GM19463 (cell line): ENCODE measurements around the gene WDR74.

Experiments
- ATAC-seq: cut with Tn5 transposase; IDR thresholded peaks from one replicate; pipeline ENCODE4 v1.9.1; 2021; ENCODE audit warnings: mild to moderate bottlenecking, moderate library complexity; ENCODE audit not compliant: unreplicated experiment

WDR74 gene

DNA sequence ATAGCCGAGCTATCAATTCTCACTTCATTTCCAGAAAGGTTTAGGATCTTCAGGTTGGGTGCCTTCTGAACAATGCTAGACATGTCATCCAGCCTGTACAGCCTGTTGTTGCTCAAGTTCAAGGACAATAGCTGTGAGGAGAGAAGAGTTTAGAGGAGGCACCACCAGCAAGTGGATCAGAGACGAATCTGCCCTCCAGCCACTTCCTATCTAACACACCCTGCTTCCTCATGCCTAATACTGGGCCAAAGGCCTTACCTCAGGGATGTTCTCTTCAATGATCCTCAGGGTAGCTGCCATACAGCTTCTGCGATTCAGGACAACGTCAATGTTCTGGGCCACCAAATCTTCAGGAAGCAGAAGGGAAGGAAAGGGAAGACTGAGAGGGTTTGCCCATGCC, 38.3 kb downstream of the WDR74 start:
- ATAC-seq, result no peak

GRCh38 chr11:62799486-62799885, 39.9 kb downstream of the WDR74 start:
- no peak for ATAC-seq

GRCh38 chr11:62796281-62796680, 43.1 kb downstream of the WDR74 start:
- ATAC-seq, result no peak

- ATAC-seq, result no peak
Observed at GRCh38 chr11:62794201-62794775, 45.1 kb downstream of the WDR74 start.

GRCh38 chr11:62792202-62792575, 47.2 kb downstream of the WDR74 start:
- ATAC-seq, result no peak

DNA sequence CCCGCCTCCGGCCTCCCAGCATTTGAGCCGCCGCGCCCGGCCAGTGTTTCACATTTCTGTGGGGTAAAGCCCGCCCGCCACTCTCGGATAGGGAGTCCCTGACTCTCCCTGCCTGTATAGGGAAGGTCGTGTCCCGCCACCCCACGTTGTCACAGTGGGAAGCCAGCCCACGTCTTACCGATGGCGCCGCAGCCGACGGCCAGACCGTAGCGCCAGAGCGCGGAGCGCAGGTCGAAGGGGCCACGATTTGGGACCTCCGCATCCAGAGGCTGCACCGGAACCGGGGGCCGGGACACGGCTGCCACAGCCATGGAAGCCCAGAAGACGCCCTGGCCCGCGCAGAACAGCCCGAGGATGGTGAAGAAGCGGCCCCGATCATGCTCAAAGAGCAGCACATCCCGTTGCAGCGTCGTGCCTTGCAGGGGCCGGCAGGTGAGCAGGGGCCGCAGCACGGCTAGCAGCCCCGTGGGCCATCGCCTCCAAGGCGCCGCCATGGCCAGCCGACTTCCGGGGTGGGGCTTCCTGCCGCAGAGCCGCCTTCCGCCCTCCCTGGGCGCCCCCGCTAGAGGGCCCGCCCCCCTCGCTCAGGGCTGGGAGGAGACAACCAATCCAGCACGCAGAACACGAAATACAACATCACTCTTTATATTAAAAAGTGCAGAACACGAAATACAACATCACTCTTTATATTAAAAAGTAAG, 47.7 kb downstream of the WDR74 start, which contains the start of gene TMEM223:
TSS of gene TMEM223 (minus strand) at position 506 of the 701 bp plus-strand sequence. CDS start at position 494, 12 bp downstream.
- peak; percentile 72 for ATAC-seq

- ATAC-seq, result no peak
Observed at GRCh38 chr11:62789576-62789975, 49.8 kb downstream of the WDR74 start.

GRCh38 chr11:62788991-62789390, 50.4 kb downstream of the WDR74 start:
- ATAC-seq, result no peak

DNA sequence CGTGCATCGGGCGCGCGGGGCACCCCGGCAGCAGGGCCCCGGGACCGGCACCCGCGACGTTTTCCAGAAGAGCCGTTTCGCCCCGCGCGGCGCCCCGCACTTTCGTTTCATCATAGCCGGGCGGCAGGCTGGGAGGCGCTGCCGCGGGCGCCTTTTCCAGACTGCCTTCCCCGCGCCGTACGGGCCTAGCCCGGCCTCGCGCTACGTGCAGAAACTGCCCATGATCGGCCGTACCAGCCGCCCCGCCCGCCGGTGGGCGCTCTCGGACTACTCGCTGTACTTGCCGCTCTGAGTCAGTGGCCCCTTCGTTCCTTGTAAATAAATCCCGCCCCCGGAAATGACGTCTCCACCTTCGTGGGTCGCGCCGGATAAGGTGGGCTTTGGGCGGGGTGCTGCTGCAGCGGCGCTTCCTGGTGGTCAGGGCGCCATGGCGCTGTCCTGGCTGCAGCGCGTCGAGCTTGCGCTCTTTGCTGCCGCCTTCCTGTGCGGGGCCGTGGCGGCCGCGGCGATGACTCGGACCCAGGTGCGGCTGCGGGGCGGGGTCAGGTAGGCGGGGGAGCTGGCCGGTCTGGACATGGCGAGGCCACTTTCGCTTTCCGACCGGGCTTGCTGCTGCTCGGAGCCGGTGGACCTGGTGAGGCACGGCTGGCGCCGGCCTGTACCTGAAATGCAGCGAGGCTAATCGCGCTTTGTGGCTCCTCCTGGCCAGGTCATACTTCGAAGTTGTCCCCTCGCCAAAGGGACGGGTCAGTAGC, 52.2 kb downstream of the WDR74 start, which contains the start of gene TMEM179B:
TSS of gene TMEM179B (plus strand) at position 398 of the 755 bp plus-strand sequence. CDS start at position 428, 30 bp downstream.
- ATAC-seq, result peak; percentile 63

- ATAC-seq, result peak; percentile 68
Observed at GRCh38 chr11:62786318-62787004, 52.9 kb downstream of the WDR74 start.
